Tongue (tissue), 2 donors: ENCODE data around the gene FEZ2. TPM values are rescaled to one million over a fixed set of nuclear protein-coding genes. Genes with fewer than 3 reads are reported as not detected.
"Not testable (repeated sequence)": the region's sequence is repeated elsewhere in the genome, so short reads cannot be mapped to it uniquely, and the experiment has no call there.

Source experiments
- DNase-seq: peaks from one replicate; pipeline ENCODE4 v3.0.0-alpha.2; 2015
- total RNA-seq: library from RNA; depleted of rRNA; stranded (reverse); fragments of >200 nt; gene quantifications from one replicate; pipeline ENCODE4 v1.2.3, GENCODE V29; 2014

Gene FEZ2, protein sequence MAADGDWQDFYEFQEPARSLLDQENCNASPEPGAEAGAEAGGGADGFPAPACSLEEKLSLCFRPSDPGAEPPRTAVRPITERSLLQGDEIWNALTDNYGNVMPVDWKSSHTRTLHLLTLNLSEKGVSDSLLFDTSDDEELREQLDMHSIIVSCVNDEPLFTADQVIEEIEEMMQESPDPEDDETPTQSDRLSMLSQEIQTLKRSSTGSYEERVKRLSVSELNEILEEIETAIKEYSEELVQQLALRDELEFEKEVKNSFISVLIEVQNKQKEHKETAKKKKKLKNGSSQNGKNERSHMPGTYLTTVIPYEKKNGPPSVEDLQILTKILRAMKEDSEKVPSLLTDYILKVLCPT
- 96.6 TPM for total RNA-seq

DNA sequence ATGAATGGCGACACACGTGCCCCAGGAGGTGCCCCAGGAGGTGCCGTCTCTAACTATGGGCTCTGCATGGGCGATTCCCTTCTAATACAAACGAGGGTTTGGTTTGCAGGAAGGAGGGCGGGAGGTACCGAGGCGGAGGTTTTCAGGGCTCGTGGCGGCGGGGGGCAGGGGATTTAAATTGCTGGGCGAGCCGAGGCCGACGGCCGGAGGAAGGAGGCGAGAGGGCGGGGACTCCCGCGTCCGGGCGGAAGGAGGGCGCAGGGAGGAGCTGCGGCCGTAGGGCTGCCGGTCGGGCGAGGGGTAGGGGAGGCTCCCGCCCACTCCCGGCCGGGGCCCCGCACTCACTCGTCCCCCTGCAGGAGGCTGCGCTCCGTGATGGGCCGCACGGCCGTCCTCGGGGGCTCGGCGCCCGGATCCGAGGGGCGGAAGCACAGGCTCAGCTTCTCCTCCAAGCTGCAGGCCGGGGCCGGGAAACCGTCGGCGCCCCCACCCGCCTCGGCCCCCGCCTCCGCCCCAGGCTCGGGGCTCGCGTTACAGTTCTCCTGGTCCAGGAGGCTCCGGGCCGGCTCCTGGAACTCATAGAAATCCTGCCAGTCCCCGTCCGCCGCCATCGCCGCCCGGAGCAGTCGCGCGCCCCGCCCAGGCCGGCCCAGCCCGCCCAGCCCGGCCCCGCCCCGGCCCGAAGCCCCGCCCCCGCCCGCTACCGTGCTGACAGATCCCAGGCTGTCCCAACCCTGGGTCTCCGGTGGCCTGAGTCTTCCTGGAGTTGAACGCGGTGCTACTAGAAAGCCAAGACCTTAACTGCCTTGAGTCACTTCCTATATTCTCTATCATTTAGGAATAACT, at the start of gene FEZ2:
Gene FEZ2 (minus strand): TSS at position 637 of the 846 bp plus-strand sequence. CDS start 26 bp downstream, at position 611.
- peak; percentile 87 for DNase-seq

GRCh38 chr2:36634981-36635597, 37.1 kb upstream of the FEZ2 start:
- no peak for DNase-seq

DNA sequence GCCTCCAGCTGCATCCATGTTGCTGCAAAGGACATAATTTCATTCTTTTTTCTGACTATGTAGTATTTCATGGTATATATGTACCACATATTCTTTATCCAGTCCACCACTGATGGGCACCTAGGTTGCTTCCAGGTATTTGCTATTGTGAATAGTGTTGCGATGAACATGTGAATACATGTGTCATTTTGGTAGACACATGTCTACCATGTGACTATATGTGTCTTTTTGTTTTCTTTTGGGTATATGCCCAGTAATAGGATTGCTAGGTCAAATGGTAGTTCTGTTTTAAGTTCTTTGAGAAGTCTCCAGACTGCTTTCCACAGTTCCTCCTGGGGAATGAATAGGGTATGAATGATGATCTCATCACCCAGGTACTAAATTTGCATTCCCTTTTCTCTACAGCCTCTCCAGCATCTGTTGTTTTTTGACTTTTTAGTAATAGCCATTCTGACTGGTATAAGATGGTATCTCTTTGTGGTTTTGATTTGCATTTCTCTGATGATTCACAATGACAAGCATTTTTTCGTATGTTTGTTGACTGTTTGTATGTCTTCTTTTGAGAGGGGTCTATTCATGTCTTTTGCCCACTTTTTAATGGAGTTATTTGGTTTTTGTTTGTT, 35.6 kb upstream of the FEZ2 start:
- no peak for DNase-seq

DNA sequence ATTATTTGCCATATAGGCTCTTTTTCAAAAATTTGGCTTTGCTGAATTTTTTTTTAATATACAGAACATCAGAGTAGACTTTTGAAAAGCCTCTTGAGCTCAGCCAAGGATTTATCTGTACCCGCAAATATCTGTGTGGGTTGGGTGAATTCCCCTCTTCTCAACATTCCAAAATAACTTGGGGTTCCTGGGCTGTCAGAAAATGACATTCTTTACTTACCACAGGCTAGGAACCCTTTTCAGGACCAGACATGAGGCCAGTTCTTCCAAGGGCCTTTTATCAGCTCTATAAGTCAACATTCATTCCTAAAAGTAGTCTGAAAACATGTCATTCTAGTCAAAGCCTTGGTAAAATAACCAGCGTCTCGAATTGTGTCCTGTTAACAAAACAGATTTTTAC, 28.8 kb upstream of the FEZ2 start:
- DNase-seq, result no peak

- DNase-seq, result no peak
Observed at GRCh38 chr2:36626071-36626470, 28.1 kb upstream of the FEZ2 start.

DNA sequence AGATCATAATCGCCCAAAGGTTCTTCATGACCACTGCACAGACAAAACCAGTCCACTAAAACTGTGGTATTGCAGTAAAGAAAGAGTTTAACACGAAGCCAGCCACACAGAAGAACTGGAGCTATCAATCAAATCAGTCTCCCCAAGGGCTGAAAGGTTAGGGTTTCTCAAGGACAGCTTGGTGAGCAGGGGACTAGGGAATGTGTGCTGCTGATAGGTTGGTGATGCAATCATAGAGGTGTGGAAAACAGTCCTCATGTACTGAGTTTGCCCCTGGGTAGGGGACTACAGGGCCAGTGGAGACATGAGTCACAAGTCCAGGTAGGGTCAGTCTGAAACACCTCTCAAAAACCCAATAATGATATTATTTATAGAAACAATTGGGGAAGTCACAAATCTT, 27.3 kb upstream of the FEZ2 start:
- no peak for DNase-seq

DNA sequence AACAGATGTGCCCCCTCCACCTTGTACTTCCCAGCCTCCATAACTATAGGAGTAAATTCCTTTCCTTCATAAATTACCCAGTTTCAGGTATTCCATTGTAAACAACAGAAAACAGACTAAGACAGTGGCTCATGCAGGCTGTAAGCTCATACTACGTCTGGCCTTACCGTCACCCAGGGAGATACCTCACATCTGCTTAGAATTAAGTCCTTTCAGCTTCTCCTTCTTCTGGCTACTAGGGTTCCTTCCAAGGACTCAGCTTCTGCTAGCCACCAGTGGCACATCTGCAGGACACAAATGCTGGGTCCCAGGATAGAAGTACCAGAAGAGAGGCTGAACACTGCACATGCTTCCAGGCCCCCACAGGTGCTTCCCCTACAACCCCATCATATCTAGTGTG, 22.4 kb upstream of the FEZ2 start:
- DNase-seq, result no peak

GRCh38 chr2:36618381-36618780, 20.4 kb upstream of the FEZ2 start:
- DNase-seq, result peak; percentile 54

- no peak for DNase-seq
Observed at GRCh38 chr2:36616947-36617346, 19.0 kb upstream of the FEZ2 start.

DNA sequence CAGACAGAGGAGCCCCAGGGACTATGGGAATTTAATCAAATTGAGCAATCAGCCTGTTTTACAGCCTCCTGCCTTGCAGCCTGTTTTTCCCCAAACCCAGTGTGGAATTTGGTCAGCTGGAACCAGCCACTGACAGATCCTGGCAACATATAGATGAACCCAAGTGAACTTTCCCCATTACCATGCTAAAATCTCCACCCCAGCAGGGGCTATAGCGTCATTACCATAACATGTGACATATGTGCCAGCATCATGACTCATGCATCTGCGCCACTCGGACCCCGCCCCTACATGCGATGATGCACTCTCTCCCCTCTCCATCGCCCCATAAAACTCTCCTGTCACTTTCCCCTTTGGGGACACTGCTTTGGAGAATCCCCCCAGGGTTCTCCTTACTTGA, 17.3 kb upstream of the FEZ2 start:
- peak; percentile 11 for DNase-seq

DNA sequence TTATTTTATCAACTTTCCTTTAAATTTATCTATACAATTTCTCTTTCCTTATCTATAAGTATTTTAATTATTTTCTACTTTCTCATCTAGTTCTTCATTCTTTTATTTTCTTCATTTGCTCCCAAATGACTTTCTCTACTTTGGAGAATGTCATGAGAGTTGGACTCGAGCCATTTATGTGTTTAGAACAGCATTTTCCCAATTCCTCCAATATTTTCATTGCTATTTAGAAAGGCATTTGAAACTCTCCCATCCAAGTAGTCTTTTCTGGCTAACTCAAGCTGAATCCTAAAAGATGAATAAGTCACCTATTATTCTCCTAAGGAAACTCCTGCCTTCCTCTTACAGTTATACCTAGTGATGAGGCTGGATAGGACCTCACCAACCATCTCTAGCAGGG, 15.8 kb upstream of the FEZ2 start:
- no peak for DNase-seq

- DNase-seq, result no peak
Observed at GRCh38 chr2:36611316-36611990, 13.5 kb upstream of the FEZ2 start.

DNA sequence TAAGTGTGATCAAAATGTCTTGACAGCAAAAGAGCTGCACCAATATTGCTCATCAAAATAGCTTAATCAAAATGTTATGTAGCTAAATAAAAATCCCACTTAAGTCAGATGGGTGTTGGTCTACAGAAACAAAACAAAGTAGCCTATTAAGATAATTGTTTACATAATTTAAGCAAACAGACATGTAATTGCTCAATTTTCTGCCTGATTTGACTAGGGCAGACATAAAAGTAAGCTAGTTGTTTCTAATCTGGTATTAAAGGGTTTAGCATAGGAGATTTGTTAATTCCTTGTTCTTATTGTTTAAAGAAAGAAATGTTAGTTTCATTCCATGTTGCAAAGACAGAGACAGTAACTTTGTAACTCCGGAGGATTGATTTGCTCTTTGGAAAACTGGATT, 11.5 kb upstream of the FEZ2 start:
- DNase-seq, result no peak

GRCh38 chr2:36607947-36608346, 10.0 kb upstream of the FEZ2 start:
- DNase-seq, result no peak

DNA sequence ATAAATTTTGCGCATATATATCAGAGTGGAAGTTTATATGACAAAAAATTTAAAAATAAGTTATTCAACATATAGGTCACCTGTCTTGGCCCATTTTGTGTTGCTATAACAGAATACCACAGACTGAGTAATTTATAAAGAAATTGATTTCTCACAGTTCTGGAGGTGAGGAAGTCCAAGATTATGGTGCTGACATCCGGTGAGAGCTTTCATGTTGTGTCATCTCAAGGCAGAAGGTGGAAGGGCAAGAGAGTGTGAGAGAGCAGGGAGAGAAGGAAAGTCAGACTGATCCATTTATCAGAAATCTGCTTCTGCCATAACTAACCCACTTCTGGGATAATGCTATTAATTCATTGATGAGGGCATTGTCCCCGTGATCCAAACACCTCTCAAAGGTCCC, 9.0 kb upstream of the FEZ2 start:
- DNase-seq, result no peak

- no peak for DNase-seq
Observed at GRCh38 chr2:36605273-36605672, 7.3 kb upstream of the FEZ2 start.

- not testable (repeated sequence) for DNase-seq
Observed at GRCh38 chr2:36603629-36604028, 5.7 kb upstream of the FEZ2 start.

GRCh38 chr2:36597003-36597531, 901 bp downstream of the FEZ2 start:
- no peak for DNase-seq

GRCh38 chr2:36596397-36596796, 1.6 kb downstream of the FEZ2 start:
- DNase-seq, result no peak

DNA sequence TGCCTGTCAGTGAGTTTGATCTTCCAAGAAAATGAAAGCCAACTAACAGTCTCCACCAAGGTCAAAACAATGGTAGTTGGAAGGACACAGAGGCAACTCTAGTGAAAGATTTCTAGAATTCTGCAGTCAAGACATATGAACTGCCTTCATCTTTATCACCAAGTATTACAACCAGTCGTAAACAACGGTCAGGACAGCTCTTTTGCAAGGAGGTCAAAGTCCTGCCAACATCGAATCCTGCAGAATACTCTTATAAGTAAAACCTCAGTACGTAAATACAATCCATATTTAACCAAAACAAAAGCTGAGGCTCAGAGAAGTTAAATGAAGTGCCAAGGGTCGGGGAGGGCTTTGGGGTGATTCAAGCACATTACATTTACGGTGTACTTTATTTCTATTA, 3.1 kb downstream of the FEZ2 start:
- DNase-seq, result no peak

DNA sequence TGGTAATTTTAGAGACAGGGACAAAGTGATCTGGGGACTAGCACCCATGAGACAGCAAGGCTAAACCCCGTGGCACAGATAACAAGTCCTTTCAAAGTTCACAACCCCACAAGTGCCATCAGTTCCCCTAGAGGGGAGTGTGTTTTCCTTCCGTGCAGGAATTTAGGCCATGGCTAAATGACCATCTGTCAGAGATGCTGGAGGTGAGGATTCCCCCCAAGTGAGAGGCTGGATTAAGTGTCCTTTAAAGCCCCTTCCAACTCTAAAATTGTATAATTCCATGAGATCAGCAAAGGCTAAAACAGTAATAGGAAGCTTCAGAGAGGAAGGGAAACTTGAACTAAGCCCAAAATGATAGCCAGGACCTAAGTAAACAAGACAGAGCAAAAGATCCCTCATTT, 8.7 kb downstream of the FEZ2 start:
- peak; percentile 33 for DNase-seq

DNA sequence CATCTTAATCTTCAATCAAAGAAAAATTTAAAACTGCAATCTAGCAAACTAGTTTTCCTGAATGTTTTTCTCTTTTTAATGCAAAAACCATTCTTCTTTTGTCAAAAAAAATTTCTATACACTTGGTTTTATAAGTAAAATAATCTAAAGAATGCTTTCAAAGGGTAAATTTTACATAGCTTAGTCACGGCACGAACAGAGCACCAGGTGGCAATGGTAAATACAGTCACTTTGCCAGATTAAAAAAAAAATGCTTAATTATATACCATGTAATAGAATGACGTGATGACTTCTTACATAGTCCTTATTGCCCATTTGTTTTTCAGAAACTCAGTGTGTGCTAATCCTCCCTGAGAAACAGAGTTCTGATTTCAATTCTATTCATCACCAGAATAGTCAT, 10.4 kb downstream of the FEZ2 start:
- no peak for DNase-seq
